ENCODE results near the gene NFATC2. TPM values are rescaled to one million over a fixed set of nuclear protein-coding genes. Genes with fewer than 3 reads are reported as not detected.
"Not testable (repeated sequence)": the region's sequence is repeated elsewhere in the genome, so short reads cannot be mapped to it uniquely, and the experiment has no call there.

Gene NFATC2
- total RNA-seq, 2 donors from 2014 or later: 4.7 to 5.6 TPM

DNA sequence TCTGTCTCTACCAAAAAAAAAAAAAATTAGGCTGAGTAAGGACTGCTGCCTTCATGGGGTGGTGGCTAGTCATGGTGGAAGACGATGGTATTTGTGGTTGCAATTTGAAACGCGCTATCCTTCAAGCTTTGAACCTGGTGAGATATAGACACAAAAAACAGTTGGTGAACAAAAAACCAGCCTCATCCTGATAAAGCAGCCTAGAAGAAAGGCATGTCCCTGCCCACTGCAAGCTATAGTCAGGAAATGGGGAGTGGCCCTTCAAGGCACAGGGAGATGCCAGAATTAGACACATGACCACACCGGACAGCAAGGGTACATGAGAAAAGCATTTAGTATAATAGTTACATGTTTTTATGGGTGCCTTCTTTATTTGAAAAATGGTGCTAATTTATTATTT is 193.6 kb downstream of the NFATC2 start:
- intact Hi-C loops (cut with DNase I, micrococcal nuclease): no loop called here
- ATAC-seq (no peak), DNase-seq (no peak)

GRCh38 chr20:51347831-51348230 is 194.7 kb downstream of the NFATC2 start:
- ATAC-seq: no peak

DNA sequence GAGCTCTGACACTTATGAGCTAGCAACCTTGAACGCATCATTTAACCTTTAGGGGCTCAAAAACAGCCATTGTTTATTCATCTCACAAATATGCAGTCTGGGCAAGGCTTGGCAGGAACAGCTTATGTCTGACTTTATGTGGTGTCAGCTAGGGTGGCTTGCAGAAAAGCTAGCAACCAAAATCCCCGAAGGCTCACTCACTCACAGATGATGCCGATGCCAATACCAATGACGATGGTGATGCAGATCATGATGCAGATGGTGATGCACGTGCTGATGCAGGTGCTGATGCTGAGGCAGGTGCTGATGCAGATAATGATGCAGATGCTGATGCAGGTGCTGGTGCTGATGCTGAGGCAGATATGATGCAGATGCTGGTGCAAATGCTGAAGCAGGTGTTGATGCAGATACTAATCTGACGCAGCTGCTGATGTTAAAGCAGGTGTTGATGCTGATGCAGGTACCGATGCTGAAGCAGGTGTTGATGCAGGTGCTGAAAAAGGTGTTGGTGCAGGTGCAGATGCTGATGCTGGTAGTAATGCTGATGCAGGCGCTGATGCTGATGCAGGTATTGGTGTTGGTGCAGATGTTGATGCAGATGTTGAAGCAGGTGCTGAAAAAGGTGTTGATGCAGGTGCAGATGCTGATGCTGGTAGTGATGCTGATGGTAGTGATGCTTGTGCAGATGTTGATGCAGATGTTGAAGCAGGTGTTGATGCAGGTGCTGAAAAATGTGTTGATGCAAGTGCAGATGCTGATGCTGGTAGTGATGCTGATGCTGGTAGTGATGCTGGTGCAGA is 195.6 kb downstream of the NFATC2 start:
- intact Hi-C loops (cut with DNase I, micrococcal nuclease): no loop called here
- DNase-seq (no peak), ATAC-seq (no peak)

More at GRCh38 chr20:51347831-51348230, 194.7 kb downstream of the NFATC2 start:
- DNase-seq: no peak
- intact Hi-C loops (cut with DNase I, micrococcal nuclease): no loop called here

- DNase-seq: no peak
- ATAC-seq: no peak
- intact Hi-C loops (cut with DNase I, micrococcal nuclease): no loop called here
These were observed 196.9 kb downstream of the NFATC2 start for GRCh38 chr20:51345601-51346101.

DNA sequence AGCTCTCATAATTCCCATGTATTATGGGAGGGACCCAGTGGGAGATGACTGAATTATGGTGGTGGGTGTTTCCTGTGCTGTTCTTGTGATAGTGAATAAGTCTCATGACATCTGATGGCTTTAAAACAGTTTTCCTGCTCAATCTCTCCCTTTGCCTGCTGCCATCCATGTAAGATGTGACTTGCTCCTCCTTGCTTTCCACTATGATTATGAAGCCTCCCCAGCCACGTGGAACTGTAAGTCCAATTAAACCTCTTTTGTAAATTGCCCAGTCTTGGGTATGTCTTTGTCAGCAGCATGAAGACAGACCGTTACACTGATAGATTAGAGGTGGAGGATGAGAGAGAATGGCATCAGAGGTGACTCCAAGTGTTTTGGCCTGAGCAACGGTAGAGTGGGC is 198.7 kb downstream of the NFATC2 start:
- ATAC-seq; DNase-seq; intact Hi-C loops (cut with DNase I, micrococcal nuclease): not testable (repeated sequence)

- ATAC-seq (no peak), DNase-seq (no peak)
- intact Hi-C loops (cut with DNase I, micrococcal nuclease): no loop called here
These were observed 199.8 kb downstream of the NFATC2 start for GRCh38 chr20:51342510-51343236.

- intact Hi-C loops (cut with DNase I, micrococcal nuclease): no loop called here
- no peak for DNase-seq
- ATAC-seq: no peak
These were observed 200.9 kb downstream of the NFATC2 start for GRCh38 chr20:51341581-51341980.

GRCh38 chr20:51340451-51340840 is 202.1 kb downstream of the NFATC2 start:
- ATAC-seq: no peak
- intact Hi-C loops (cut with DNase I, micrococcal nuclease): no loop called here
- no peak for DNase-seq

- no peak for DNase-seq
- intact Hi-C loops (cut with DNase I, micrococcal nuclease): no loop called here
- ATAC-seq: no peak
These were observed 202.6 kb downstream of the NFATC2 start for GRCh38 chr20:51339721-51340450.

- DNase-seq (no peak), ATAC-seq (no peak)
- intact Hi-C loops (cut with DNase I, micrococcal nuclease): no loop called here
These were observed 203.7 kb downstream of the NFATC2 start for GRCh38 chr20:51338692-51339440.

GRCh38 chr20:51337126-51337805 is 205.3 kb downstream of the NFATC2 start:
- intact Hi-C loops (cut with DNase I, micrococcal nuclease): no loop called here
- DNase-seq: no peak
- no peak for ATAC-seq

Small RNA genes lying within 50 kb of the gene (microRNA-seq; reads per million reads assigned to microRNA genes)
- gene MIR3194: 0 to 2.7 reads per million in 2 donors

Other genes with a start within 250 kb of the NFATC2 start
- 10 to 100 TPM; 66.8 to 90.1 TPM for gene ATP9A, start 225.7 kb upstream of the NFATC2 start, total RNA-seq